Hepatocyte (in vitro differentiated cells): ENCODE data around the gene MGMT. TPM values are rescaled to one million over a fixed set of nuclear protein-coding genes. Genes with fewer than 3 reads are reported as not detected.

Source experiments
- DNase-seq: peaks from one replicate; pipeline ENCODE4 v3.0.0-alpha.2; 2016; ENCODE audit warnings: low spot score
- H2AFZ ChIP-seq: fragments of 200-600 bp; sonication (generic); 2 replicates; pipeline ENCODE4 v1.6.0; 2016; ENCODE audit warnings: antibody characterized with exemption, mild to moderate bottlenecking
- H3K27ac ChIP-seq: fragments of 200-600 bp; sonication (generic); 2 replicates; pipeline ENCODE4 v1.5.1; 2016; ENCODE audit warnings: mild to moderate bottlenecking
- H3K27me3 ChIP-seq: fragments of 200-600 bp; sonication (generic); 2 replicates; pipeline ENCODE4 v1.6.1; 2016
- H3K36me3 ChIP-seq: fragments of 200-600 bp; sonication (generic); replicated peaks from 2 replicates; pipeline ENCODE4 v1.5.1; 2016; ENCODE audit warnings: low read depth; ENCODE audit not compliant: insufficient read depth
- H3K4me1 ChIP-seq: fragments of 200-600 bp; sonication (generic); 2 replicates; pipeline ENCODE4 v1.5.1; 2016; ENCODE audit warnings: mild to moderate bottlenecking, moderate library complexity; ENCODE audit not compliant: insufficient read depth
- H3K4me2 ChIP-seq: fragments of 200-600 bp; sonication (generic); 2 replicates; pipeline ENCODE4 v1.6.0; 2016
- H3K4me3 ChIP-seq: fragments of 200-600 bp; sonication (generic); 2 replicates; pipeline ENCODE4 v1.5.1; 2016; ENCODE audit warnings: mild to moderate bottlenecking
- H3K79me2 ChIP-seq: fragments of 200-600 bp; sonication (generic); 2 replicates; pipeline ENCODE4 v1.6.0; 2017; ENCODE audit warnings: mild to moderate bottlenecking
- H3K9me2 ChIP-seq: fragments of 200-600 bp; sonication (generic); replicated peaks from 2 replicates; pipeline ENCODE4 v1.6.0; 2017; ENCODE audit warnings: mild to moderate bottlenecking; ENCODE audit not compliant: insufficient read depth
- H3K9me3 ChIP-seq: fragments of 200-600 bp; sonication (generic); 2 replicates; pipeline ENCODE4 v1.5.1; 2016; ENCODE audit warnings: low read depth, mild to moderate bottlenecking
- H4K20me1 ChIP-seq: fragments of 200-600 bp; sonication (generic); 2 replicates; pipeline ENCODE4 v1.6.0; 2016; ENCODE audit warnings: mild to moderate bottlenecking; ENCODE audit not compliant: insufficient read depth, poor library complexity, severe bottlenecking
- CTCF ChIP-seq: fragments of 200-600 bp; sonication (generic); IDR thresholded peaks from 2 replicates; pipeline ENCODE4 v1.5.1; 2016; ENCODE audit warnings: antibody characterized with exemption, mild to moderate bottlenecking; ENCODE audit not compliant: poor library complexity
- EZH2 ChIP-seq: fragments of 200-600 bp; sonication (generic); IDR thresholded peaks from 2 replicates; pipeline ENCODE4 v1.6.1; 2016; ENCODE audit warnings: antibody characterized with exemption, mild to moderate bottlenecking, borderline replicate concordance
- EZH2phosphoT487 ChIP-seq: fragments of 200-600 bp; sonication (generic); IDR thresholded peaks from one replicate; pipeline ENCODE4 v1.6.1; 2018; ENCODE audit warnings: antibody characterized with exemption, mild to moderate bottlenecking, low read depth, moderate library complexity; ENCODE audit not compliant: unreplicated experiment, severe bottlenecking
- WGBS: methylation state at CpG from one replicate; pipeline ENCODE4 v1.1.6; 2016; ENCODE audit warnings: low lambda C conversion rate; ENCODE audit errors: missing lambda C conversion rate; 5-methylcytosine and 5-hydroxymethylcytosine counted together
- polyA plus RNA-seq: library from polyadenylated mRNA; unstranded; fragments of >200 nt; fragmentation: Nextera tagmentation; extraction: Ambion mirVana; gene quantifications from 2 replicates; pipeline ENCODE4 v1.2.1, GENCODE V29; 2016
- total RNA-seq: library from RNA; depleted of rRNA; stranded (reverse); fragments of >200 nt; gene quantifications from 2 replicates; pipeline ENCODE4 v1.2.3, GENCODE V29; 2014

MGMT gene
- total and polyA plus RNA-seq, 2 experiments from 2014 or later = 41.5 to 41.9 TPM

- no peak for DNase-seq
- WGBS = 96% methylated on average over 2 of the region's 2 CpGs
- no peaks in the 10 kb centered on the region for H3K27me3 ChIP-seq
- H3K4me2 ChIP-seq = no peak overlapping the region
- H3K4me1 ChIP-seq = no peaks in the 10 kb centered on the region
- TF ChIP-seq EZH2phosphoT487 = no peak
- TF ChIP-seq CTCF = no peak
- no peak for TF ChIP-seq EZH2
- no peaks in the 10 kb centered on the region for H3K79me2 ChIP-seq
- no peak overlapping the region for H3K4me3 ChIP-seq
- no peak overlapping the region for H2AFZ ChIP-seq
- no peaks in the 10 kb centered on the region for H3K9me3 ChIP-seq
- H3K27ac ChIP-seq = no peak overlapping the region
- no peaks in the 10 kb centered on the region for H3K36me3 ChIP-seq
- no peaks in the 10 kb centered on the region for H4K20me1 ChIP-seq
- H3K9me2 ChIP-seq = no peaks in the 10 kb centered on the region
These were observed 71.2 kb downstream of the MGMT start for GRCh38 chr10:129538236-129538635.

DNA sequence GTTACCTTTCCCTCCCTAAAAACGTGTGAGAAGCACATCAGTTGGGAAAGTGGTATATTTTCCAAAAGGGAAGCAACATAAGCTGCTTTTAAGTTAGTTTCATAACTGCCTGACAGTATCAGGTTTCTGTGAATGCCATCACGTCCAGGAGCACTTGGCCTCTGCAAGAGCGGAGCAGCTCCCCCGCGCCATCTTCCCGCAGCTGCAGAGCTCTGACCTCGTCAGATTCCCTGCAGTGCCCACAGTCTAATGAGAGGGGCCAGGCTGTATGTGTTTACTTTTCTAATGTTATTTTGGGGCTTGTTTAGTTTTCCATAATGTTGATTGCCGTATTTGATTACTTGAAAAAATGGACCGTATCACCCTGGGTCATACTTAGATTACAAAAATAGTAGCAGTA lies 74.2 kb downstream of the MGMT start:
- Histone ChIP-seq H3K79me2 (no peaks in the 10 kb centered on the region), H3K4me3 (no peak overlapping the region), H2AFZ (no peak overlapping the region), H3K27me3 (no peaks in the 10 kb centered on the region), H3K9me2 (no peaks in the 10 kb centered on the region), H3K27ac (no peak overlapping the region), H3K36me3 (no peaks in the 10 kb centered on the region), H4K20me1 (no peaks in the 10 kb centered on the region), H3K4me2 (no peak overlapping the region), H3K4me1 (no peaks in the 10 kb centered on the region), H3K9me3 (no peaks in the 10 kb centered on the region)
- DNase-seq = no peak
- WGBS = 75% methylated on average over 9 of the region's 9 CpGs
- TF ChIP-seq EZH2phosphoT487 (no peak), CTCF (no peak), EZH2 (no peak)

- H3K9me3 ChIP-seq = no peaks in the 10 kb centered on the region
- DNase-seq = no peak
- no peaks in the 10 kb centered on the region for H3K79me2 ChIP-seq
These were observed 74.9 kb downstream of the MGMT start for GRCh38 chr10:129541748-129542487.

More at GRCh38 chr10:129541748-129542487, 74.9 kb downstream of the MGMT start:
- no peak overlapping the region for H3K4me2 ChIP-seq
- no peaks in the 10 kb centered on the region for H4K20me1 ChIP-seq
- H3K4me1 ChIP-seq = no peaks in the 10 kb centered on the region
- no peaks in the 10 kb centered on the region for H3K9me2 ChIP-seq
- TF ChIP-seq EZH2phosphoT487 (no peak), EZH2 (no peak), CTCF (no peak)
- H3K27ac ChIP-seq = no peak overlapping the region
- H2AFZ ChIP-seq = no peak overlapping the region
- no peaks in the 10 kb centered on the region for H3K27me3 ChIP-seq
- WGBS = 95% methylated on average over 21 of the region's 21 CpGs
- no peaks in the 10 kb centered on the region for H3K36me3 ChIP-seq
- H3K4me3 ChIP-seq = no peak overlapping the region
